Panc1 (cell line): Measurements from ENCODE around the gene CALM3. TPM values are rescaled to one million over a fixed set of nuclear protein-coding genes. Genes with fewer than 3 reads are reported as not detected.
"Not testable (repeated sequence)": the region's sequence is repeated elsewhere in the genome, so short reads cannot be mapped to it uniquely, and the experiment has no call there.

Experiments used
- ATAC-seq: fragments of 200-7000 bp; cut with Tn5 transposase; 2 replicates; pipeline ENCODE4 v1.9.1; 2020; ENCODE audit warnings: mild to moderate bottlenecking, moderate library complexity
- BruUV-seq: library from RNA; stranded (reverse); fragments of 400-500 nt; replicated peaks from 2 replicates; lab custom pipeline; 2021; lab: Mats Ljungman, UMichigan
- CTCF ChIA-PET: fragments of 300-600 bp; sonication (Branson Sonifier 250); formaldehyde crosslinking; loops from one replicate; lab custom pipeline; 2022; ENCODE audit warnings: antibody characterized with exemption; lab: Charles Lee
- POLR2A ChIA-PET: fragments of 300-600 bp; sonication (Branson Sonifier 250); formaldehyde crosslinking; loops from one replicate; lab custom pipeline; 2022; ENCODE audit warnings: antibody characterized with exemption; lab: Charles Lee
- DNase-seq: peaks from one replicate; pipeline ENCODE4 v3.0.0-alpha.2; 2010; ENCODE audit warnings: low read depth, low spot score
- H3K27ac ChIP-seq: 2 replicates; pipeline ENCODE4 v1.5.1; 2011; ENCODE audit warnings: mild to moderate bottlenecking, low read length, inconsistent platforms
- H3K27me3 ChIP-seq: fragments of 200-500 bp; sonication (Bioruptor generic); 2 replicates; pipeline ENCODE4 v1.6.0; 2014; ENCODE audit warnings: low read length, inconsistent platforms; ENCODE audit not compliant: control insufficient read depth, insufficient read depth
- H3K36me3 ChIP-seq: fragments of 200-500 bp; sonication (Bioruptor generic); 2 replicates; pipeline ENCODE4 v1.5.1; 2014; ENCODE audit warnings: inconsistent platforms, mild to moderate bottlenecking, low read length, moderate library complexity; ENCODE audit not compliant: control insufficient read depth, insufficient read depth
- H3K4me1 ChIP-seq: 2 replicates; pipeline ENCODE4 v1.5.1; 2011; ENCODE audit warnings: inconsistent platforms, mild to moderate bottlenecking, low read length, moderate library complexity; ENCODE audit not compliant: control insufficient read depth, insufficient read depth
- H3K4me3 ChIP-seq, 2 experiments: 2 replicates each; pipeline ENCODE4 v1.5.1; 2011 to 2012; ENCODE audit warnings: low read depth in 2 of 2, low read length in 2 of 2, mild to moderate bottlenecking in 2 of 2, inconsistent platforms in 1 of 2, moderate library complexity in 1 of 2
- H3K9me3 ChIP-seq: fragments of 200-500 bp; sonication (Bioruptor generic); 2 replicates; pipeline ENCODE4 v1.5.1; 2014; ENCODE audit warnings: low read depth, mild to moderate bottlenecking, inconsistent platforms, low read length, moderate library complexity; ENCODE audit not compliant: control insufficient read depth, insufficient read depth
- POLR2AphosphoS5 ChIP-seq: IDR thresholded peaks from 2 replicates; pipeline ENCODE4 v1.6.1; 2012; ENCODE audit warnings: mild to moderate bottlenecking, low read depth, low read length, moderate library complexity
- SIN3A ChIP-seq: IDR thresholded peaks from 2 replicates; pipeline ENCODE4 v1.6.1; 2012; ENCODE audit warnings: low read depth, mild to moderate bottlenecking, low read length, moderate library complexity, borderline replicate concordance; ENCODE audit not compliant: insufficient read depth
- TCF7L2 ChIP-seq: IDR thresholded peaks from 2 replicates; pipeline ENCODE4 v1.6.1; 2011; ENCODE audit warnings: mild to moderate bottlenecking, low read depth, low read length, inconsistent platforms
- in situ Hi-C: cut with HindIII; loops from 2 replicates; pipeline ENCODE4 v1.10.0; 2016; ENCODE audit warnings: low sequenced_read_pairs, low pct_unique_long_range_greater_than_20kb
- intact Hi-C: fragments of 100-400 bp; cut with micrococcal nuclease; formaldehyde crosslinking; loops from one replicate; pipeline ENCODE4 v1.10.0; 2022; ENCODE audit not compliant: unreplicated experiment
- total RNA-seq: library from RNA; stranded (reverse); gene quantifications from one replicate; pipeline ENCODE4 v1.2.1, GENCODE V29; 2021; ENCODE audit not compliant: unreplicated experiment
- TF ChIP-seq, protein P1 (sequence below): fragments of 450-650 bp; IDR thresholded peaks from 2 replicates; pipeline ENCODE4 v1.5.1; 2017; ENCODE audit warnings: mild to moderate bottlenecking
- TF ChIP-seq, protein P2 (sequence below), 2 experiments: IDR thresholded peaks; 2 replicates each; pipeline ENCODE4 v1.6.1; 2011 to 2012; ENCODE audit warnings: low read depth in 2 of 2, control low read depth in 1 of 2, low read length in 1 of 2, mild to moderate bottlenecking in 1 of 2, moderate library complexity in 1 of 2; ENCODE audit not compliant: insufficient read depth in 1 of 2

Gene CALM3
- total RNA-seq, 1 experiment from 2014 or later: 212 TPM

DNA sequence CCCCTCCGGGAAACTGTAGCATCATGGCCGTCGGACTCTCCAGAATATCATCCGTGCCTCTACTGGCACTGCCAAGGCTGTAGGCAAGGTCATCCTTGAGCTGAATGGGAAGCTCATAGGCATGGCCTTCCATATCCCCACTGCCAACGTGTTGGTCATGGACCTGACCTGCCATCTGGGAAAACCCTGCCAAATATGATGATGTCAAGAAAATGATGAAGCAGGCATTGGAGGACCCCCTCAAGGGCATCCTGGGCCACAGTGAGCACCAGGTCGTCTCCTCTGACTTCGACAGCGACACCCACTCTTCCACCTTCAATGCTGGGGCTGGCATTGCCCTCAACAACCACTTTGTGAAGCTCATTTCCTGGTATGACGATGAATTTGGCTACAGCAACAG lies 41.9 kb upstream of the CALM3 start:
- CTCF ChIA-PET: no interaction called here
- intact Hi-C loops: no loop called here
- in situ Hi-C loops: no loop called here

DNA sequence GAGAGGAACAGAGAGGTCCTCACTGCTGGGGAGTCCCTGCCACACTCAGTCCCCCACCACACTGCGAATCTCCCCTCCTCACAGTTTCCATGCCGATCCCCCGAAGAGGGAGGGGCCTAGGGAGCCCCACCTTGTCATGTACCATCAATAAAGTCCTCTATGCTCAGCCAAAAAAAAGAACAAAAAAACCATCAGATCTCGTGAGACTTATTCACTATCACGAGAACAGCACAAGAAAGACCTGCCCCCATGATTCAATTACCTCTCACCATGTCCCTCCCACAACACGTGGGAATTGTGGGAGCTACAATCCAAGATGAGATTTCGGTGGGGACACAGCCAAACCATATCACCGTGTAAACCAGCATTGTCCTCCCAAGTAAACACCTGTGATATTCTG lies 41.5 kb upstream of the CALM3 start:
- ATAC-seq, H3K4me3 ChIP-seq, POLR2A ChIA-PET, BruUV-seq, H3K36me3 ChIP-seq, H3K27me3 ChIP-seq, DNase-seq, intact Hi-C loops, H3K27ac ChIP-seq, CTCF ChIA-PET, in situ Hi-C loops, H3K4me1 ChIP-seq, H3K9me3 ChIP-seq: not testable (repeated sequence)

More for the DNA sequence above, 41.9 kb upstream of the CALM3 start:
- Histone ChIP-seq H3K4me1 (no peaks in the 10 kb centered on the region), H3K9me3 (no peaks in the 10 kb centered on the region), H3K27me3 (no peaks in the 10 kb centered on the region), H3K36me3 (no peaks in the 10 kb centered on the region), H3K4me3 (no peak overlapping the region), H3K27ac (no peak overlapping the region)
- BruUV-seq: no TSS peak
- no peak for DNase-seq
- TF ChIP-seq SIN3A (no peak), TCF7L2 (no peak), POLR2AphosphoS5 (no peak)
- TF ChIP-seq, protein P1, sequence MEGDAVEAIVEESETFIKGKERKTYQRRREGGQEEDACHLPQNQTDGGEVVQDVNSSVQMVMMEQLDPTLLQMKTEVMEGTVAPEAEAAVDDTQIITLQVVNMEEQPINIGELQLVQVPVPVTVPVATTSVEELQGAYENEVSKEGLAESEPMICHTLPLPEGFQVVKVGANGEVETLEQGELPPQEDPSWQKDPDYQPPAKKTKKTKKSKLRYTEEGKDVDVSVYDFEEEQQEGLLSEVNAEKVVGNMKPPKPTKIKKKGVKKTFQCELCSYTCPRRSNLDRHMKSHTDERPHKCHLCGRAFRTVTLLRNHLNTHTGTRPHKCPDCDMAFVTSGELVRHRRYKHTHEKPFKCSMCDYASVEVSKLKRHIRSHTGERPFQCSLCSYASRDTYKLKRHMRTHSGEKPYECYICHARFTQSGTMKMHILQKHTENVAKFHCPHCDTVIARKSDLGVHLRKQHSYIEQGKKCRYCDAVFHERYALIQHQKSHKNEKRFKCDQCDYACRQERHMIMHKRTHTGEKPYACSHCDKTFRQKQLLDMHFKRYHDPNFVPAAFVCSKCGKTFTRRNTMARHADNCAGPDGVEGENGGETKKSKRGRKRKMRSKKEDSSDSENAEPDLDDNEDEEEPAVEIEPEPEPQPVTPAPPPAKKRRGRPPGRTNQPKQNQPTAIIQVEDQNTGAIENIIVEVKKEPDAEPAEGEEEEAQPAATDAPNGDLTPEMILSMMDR: no peak
- TF ChIP-seq, protein P2, sequence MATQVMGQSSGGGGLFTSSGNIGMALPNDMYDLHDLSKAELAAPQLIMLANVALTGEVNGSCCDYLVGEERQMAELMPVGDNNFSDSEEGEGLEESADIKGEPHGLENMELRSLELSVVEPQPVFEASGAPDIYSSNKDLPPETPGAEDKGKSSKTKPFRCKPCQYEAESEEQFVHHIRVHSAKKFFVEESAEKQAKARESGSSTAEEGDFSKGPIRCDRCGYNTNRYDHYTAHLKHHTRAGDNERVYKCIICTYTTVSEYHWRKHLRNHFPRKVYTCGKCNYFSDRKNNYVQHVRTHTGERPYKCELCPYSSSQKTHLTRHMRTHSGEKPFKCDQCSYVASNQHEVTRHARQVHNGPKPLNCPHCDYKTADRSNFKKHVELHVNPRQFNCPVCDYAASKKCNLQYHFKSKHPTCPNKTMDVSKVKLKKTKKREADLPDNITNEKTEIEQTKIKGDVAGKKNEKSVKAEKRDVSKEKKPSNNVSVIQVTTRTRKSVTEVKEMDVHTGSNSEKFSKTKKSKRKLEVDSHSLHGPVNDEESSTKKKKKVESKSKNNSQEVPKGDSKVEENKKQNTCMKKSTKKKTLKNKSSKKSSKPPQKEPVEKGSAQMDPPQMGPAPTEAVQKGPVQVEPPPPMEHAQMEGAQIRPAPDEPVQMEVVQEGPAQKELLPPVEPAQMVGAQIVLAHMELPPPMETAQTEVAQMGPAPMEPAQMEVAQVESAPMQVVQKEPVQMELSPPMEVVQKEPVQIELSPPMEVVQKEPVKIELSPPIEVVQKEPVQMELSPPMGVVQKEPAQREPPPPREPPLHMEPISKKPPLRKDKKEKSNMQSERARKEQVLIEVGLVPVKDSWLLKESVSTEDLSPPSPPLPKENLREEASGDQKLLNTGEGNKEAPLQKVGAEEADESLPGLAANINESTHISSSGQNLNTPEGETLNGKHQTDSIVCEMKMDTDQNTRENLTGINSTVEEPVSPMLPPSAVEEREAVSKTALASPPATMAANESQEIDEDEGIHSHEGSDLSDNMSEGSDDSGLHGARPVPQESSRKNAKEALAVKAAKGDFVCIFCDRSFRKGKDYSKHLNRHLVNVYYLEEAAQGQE (IDR thresholded peaks at IDR 0.05; ENCODE audit: insufficient read depth in 1 of 2, low read depth in 2 of 2, low read length in 1 of 2): no peak
- no peak for ATAC-seq
- POLR2A ChIA-PET: no interaction called here

DNA sequence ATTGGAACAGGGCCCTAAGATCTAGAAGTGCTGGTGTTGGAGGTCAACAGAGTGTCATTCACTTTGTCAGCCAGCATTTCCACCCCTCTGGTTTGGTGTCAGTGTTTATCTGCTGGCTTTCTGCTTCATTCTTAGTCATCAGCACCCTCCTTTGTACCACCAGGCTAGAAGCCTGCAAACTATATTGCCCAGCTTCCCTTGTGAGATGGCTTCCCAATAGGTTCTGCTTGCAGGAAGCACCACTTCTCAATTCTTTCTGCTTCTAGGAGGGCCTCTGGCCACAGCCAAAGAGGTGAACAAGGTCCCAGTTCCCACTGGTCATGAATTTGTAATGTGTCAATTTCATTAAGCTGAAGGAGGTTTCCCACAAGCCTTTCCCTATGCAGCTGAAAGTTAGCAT lies 36.4 kb upstream of the CALM3 start:
- no peak for TF ChIP-seq POLR2AphosphoS5
- TF ChIP-seq, protein P1: no peak
- H3K4me1 ChIP-seq: no peaks in the 10 kb centered on the region
- ChIA-PET CTCF (no interaction called here), POLR2A (no interaction called here)
- no peaks in the 10 kb centered on the region for H3K36me3 ChIP-seq
- in situ Hi-C loops (no loop called here), intact Hi-C loops (no loop called here)
- H3K9me3 ChIP-seq: no peaks in the 10 kb centered on the region
- H3K27me3 ChIP-seq: no peaks in the 10 kb centered on the region
- ATAC-seq (no peak), DNase-seq (no peak)
- no peak overlapping the region for H3K4me3 ChIP-seq
- no TSS peak for BruUV-seq
- no peak overlapping the region for H3K27ac ChIP-seq
